ENCODE results near the gene SSBP1.
"Not testable (repeated sequence)": the region's sequence is repeated elsewhere in the genome, so short reads cannot be mapped to it uniquely, and the experiment has no call there.

SSBP1 gene, protein sequence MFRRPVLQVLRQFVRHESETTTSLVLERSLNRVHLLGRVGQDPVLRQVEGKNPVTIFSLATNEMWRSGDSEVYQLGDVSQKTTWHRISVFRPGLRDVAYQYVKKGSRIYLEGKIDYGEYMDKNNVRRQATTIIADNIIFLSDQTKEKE

GRCh38 chr7:141737836-141738591 lies at the start of gene SSBP1:
TSS of gene SSBP1 (plus strand) at chr7:141738358. CDS start at chr7:141739167, 809 bp downstream.
- DNase-seq (ENCODE audit: low read depth), result peak; percentile 80

GRCh38 chr7:141689072-141689825 lies 48.9 kb upstream of the SSBP1 start:
- DNase-seq (ENCODE audit: low read depth), result not testable (repeated sequence)

DNA sequence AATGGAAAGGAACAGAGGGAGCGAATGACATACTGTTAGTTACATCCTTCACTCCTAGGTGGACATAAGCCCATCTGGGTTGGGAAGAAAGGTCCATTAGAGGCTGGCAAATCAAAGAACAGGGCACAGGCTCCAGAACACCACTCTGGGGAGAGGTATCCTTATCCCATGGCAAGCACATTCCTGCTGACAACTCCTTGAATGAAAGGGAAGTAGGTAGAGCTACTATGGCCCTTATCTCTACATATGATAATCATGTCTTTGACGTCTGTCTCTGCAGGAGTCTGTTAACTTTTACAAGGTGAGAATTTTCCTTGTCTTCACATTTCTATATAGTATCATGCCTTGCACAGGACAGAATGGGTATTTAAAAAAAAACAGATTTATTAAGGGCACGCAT lies 46.6 kb upstream of the SSBP1 start:
- no peak for DNase-seq (ENCODE audit: low read depth)

GRCh38 chr7:141691961-141692360 lies 46.2 kb upstream of the SSBP1 start:
- DNase-seq (ENCODE audit: low read depth), result no peak

DNA sequence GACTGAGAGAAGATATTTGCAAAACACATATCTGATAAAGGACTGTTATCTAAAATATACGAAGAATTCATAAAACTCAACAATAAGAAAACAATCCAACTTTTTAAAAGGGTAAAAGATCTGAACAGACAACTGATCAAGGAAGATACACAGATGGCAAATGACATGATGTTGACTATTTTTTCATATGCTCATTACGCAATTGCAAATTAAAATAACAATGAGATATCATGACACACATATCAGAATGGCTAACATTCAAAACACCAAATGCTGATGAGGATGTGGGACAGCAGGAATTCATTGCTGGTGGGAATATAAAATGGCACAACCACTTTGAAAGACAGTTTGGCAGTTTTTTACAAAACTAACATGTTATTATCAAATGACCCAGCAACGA lies 45.1 kb upstream of the SSBP1 start:
- DNase-seq (ENCODE audit: low read depth), result no peak

DNA sequence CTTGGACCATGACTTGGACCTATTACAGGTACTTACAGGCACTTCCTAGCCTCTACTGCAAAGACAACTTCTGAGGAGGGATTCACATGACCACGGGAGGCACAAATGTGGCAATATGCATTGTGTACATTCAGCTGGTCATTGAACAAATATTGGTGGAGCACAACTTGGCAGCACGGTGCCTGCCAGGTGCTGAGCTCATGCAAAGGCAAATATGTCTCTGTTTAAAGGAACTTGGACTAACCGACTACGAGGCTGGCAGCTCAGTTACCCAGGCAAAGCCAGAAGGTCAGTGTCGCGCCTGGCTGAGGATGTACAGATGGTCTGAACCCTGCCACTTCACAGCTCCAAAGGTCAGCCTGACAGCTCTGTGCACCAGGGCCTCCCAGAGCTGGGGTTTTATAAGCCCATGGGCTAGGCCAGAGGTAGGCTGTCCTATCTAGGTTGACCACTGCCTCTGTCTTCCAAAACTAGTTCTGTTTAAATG lies 42.3 kb upstream of the SSBP1 start:
- no peak for DNase-seq (ENCODE audit: low read depth)

GRCh38 chr7:141696348-141696747 lies 41.8 kb upstream of the SSBP1 start:
- DNase-seq (ENCODE audit: low read depth), result no peak

DNA sequence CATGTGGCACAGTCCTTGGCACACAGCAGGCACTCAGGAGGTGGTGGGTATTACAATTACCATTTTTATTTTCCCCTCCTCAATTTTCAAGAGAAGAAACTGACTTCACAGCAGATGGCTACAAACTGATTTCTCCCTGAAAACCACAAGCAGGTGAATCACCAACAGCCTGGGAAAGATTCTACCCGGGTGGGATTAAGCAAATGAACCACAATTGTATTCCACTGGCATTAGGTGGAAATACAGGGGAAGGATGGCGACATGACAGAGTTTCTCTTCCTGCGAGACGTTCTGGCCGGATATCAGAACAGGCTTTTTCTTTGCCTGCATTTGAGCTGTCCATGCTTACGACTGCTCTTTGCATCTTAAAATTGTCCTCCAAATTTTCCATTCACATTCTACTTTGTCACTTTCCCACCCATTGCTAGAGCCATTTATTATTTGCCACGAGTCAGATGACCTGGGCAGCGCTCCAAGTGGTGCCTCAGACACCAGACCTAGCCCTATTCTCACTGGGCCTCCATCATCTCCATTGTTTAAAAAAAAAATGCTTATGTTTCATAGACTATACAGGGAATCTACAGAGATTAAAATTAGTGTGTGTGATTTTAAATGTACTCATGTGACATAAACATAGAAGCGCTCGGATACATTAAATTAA lies 40.8 kb upstream of the SSBP1 start:
- no peak for DNase-seq (ENCODE audit: low read depth)

- no peak for DNase-seq (ENCODE audit: low read depth)
Observed at GRCh38 chr7:141698247-141699015, 39.7 kb upstream of the SSBP1 start.

DNA sequence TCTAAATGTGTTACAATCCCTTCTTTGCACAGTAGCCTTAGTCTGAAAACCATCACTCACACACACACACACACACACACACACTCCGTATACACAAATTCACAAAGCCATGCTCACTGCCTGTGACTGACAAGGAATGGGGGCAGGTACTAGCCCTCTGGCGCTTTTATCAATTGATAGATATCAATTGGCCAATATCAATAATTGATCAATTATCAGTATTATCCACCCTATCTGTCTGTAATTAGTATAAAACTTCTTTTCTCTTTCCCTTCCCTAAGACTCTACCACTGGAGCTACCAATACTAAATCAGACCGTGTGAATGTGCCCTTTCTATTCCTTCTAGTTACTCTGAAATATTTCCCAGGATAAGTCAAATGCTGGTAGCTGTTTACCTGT lies 38.3 kb upstream of the SSBP1 start:
- DNase-seq (ENCODE audit: low read depth), result no peak

- no peak for DNase-seq (ENCODE audit: low read depth)
Observed at GRCh38 chr7:141700296-141700847, 37.8 kb upstream of the SSBP1 start.

GRCh38 chr7:141700848-141701371 lies 37.2 kb upstream of the SSBP1 start:
- no peak for DNase-seq (ENCODE audit: low read depth)

DNA sequence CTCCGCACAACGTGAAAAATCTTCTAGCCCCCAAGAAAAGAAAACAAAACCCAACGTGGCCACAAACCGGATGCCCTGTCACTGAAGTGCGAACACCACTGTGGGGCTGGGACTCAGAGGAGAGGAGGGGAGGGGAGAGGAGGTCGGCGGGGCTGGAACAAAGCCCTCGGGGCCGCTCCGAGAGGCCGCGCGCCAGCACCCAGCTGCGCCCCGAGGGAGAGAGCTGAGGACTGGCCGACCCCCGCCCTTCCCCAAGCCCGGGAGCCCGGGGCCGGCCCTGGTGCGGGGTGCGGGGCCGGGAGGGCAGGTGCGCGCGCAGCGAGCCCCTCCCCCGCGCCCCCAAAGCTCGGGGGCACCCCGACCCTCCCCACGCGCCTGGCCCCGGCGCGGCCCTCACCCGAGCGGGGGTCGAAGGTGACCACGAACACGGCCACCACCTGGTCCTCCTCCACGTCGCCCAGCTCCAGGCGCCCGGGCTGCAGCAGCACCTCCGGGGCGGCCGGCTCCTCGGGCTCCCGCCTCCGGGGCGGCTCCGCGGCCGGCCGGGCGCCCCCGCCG lies 36.6 kb upstream of the SSBP1 start:
- no peak for DNase-seq (ENCODE audit: low read depth)

DNA sequence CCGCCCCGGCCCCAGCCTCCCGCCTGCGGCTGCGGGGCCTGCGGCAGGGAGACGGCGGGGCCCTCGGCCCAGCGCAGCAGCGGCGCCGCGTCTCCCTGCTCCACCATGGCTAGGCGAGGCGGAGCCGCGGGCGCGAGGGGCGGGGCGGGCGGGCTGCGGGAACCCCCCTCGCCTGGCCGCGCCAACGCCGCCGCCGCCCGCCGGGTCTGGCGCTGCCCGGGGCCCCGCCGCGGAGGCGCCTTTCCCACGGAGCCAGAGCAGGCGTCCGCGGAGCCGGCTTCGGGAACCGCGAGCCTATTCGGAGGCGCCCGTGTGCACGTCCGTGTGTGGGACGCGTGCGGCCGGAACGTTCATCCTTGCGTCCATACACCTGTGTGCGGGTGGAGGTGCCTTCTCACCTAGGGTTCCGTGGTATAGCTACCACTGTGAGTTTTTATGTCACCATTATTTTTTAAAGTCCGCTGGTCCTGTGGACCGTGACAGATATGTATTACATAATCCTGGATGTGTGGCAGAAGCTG lies 36.1 kb upstream of the SSBP1 start, which contains the start of gene DENND11:
Gene DENND11, minus strand, starts transcription at position 120 of the 521 bp plus-strand sequence. Its CDS starts 13 bp downstream, at position 107.
- DNase-seq (ENCODE audit: low read depth), result no peak

DNA sequence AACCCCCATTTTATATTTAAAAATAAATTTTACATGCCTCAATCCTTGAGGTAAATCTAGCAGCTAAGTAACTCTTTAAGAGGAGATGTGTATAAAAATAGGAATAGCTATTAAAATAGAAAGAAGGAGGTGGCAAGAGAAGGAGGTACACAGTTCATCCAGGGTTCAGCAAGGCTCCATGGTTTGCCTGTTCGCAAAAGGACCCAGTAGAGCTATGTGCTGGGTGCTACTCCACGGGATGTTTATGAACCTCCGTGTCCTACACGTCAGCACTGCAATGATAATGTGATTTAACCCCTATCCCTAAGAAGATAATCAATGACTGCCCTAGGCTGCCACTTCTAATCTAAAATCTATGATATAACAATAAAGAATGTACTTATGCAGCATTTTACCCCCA lies 35.3 kb upstream of the SSBP1 start:
- DNase-seq (ENCODE audit: low read depth), result no peak

GRCh38 chr7:141704112-141704511 lies 34.0 kb upstream of the SSBP1 start:
- no peak for DNase-seq (ENCODE audit: low read depth)

DNA sequence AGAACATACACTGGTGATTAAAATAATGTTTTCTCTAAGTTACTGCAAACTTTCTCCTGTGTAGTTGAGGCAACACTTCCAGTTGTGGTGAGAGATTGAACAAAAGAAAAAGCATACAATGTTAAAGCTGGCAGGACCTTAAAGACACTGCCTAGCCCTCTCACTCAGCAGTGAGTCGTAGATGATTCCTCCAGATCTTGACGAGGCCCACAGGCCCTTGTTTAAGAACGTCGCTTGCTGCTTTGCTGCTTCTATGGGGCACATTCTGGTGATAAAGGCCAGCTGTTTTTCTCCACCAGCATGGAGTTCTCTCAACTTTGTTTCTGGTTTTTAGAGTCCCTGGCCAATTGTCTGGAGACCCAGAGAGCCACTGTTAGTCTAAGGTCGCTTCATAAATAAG lies 33.4 kb upstream of the SSBP1 start:
- DNase-seq (ENCODE audit: low read depth), result no peak

- DNase-seq (ENCODE audit: low read depth), result no peak
Observed at GRCh38 chr7:141706239-141707064, 31.7 kb upstream of the SSBP1 start.

GRCh38 chr7:141708351-141708750 lies 29.8 kb upstream of the SSBP1 start, which contains the start of gene WEE2:
TSS of gene WEE2 (plus strand) at chr7:141708353. CDS start at chr7:141708759, 406 bp downstream.
- no peak for DNase-seq (ENCODE audit: low read depth)
